GM18508 (cell line): ENCODE results near the gene AQP7.
"Not testable (repeated sequence)": the region's sequence is repeated elsewhere in the genome, so short reads cannot be mapped to it uniquely, and the experiment has no call there.

Source experiments
- ATAC-seq: cut with Tn5 transposase; IDR thresholded peaks from one replicate; pipeline ENCODE4 v1.9.1; 2021; ENCODE audit warnings: moderate number of reproducible peaks; ENCODE audit not compliant: insufficient read depth, unreplicated experiment

AQP7 gene

GRCh38 chr9:33378121-33378795 lies 24.1 kb downstream of the AQP7 start:
- no peak for ATAC-seq

GRCh38 chr9:33377089-33377715 lies 25.2 kb downstream of the AQP7 start:
- ATAC-seq, result no peak

- ATAC-seq, result no peak
Observed at GRCh38 chr9:33375841-33376321, 26.5 kb downstream of the AQP7 start.

- ATAC-seq, result no peak
Observed at GRCh38 chr9:33375238-33375840, 27.0 kb downstream of the AQP7 start.

- ATAC-seq, result no peak
Observed at GRCh38 chr9:33374634-33375237, 27.6 kb downstream of the AQP7 start.

- ATAC-seq, result no peak
Observed at GRCh38 chr9:33374190-33374589, 28.2 kb downstream of the AQP7 start.

- ATAC-seq, result no peak
Observed at GRCh38 chr9:33372900-33373299, 29.5 kb downstream of the AQP7 start.

- ATAC-seq, result no peak
Observed at GRCh38 chr9:33366979-33367480, 35.3 kb downstream of the AQP7 start.

GRCh38 chr9:33364814-33365213 lies 37.6 kb downstream of the AQP7 start:
- ATAC-seq, result not testable (repeated sequence)

- ATAC-seq, result no peak
Observed at GRCh38 chr9:33364127-33364526, 38.2 kb downstream of the AQP7 start.

GRCh38 chr9:33358641-33359040 lies 43.7 kb downstream of the AQP7 start:
- ATAC-seq, result not testable (repeated sequence)

- ATAC-seq, result no peak
Observed at GRCh38 chr9:33355933-33356332, 46.4 kb downstream of the AQP7 start.

- ATAC-seq, result no peak
Observed at GRCh38 chr9:33354651-33355211, 47.6 kb downstream of the AQP7 start.

- ATAC-seq, result no peak
Observed at GRCh38 chr9:33351547-33351946, 50.8 kb downstream of the AQP7 start.

- no peak for ATAC-seq
Observed at GRCh38 chr9:33350310-33350709, 52.1 kb downstream of the AQP7 start.

- no peak for ATAC-seq
Observed at GRCh38 chr9:33349743-33350142, 52.6 kb downstream of the AQP7 start.

- no peak for ATAC-seq
Observed at GRCh38 chr9:33348998-33349397, 53.4 kb downstream of the AQP7 start.

GRCh38 chr9:33346564-33346963 lies 55.8 kb downstream of the AQP7 start:
- ATAC-seq, result no peak

- ATAC-seq, result no peak
Observed at GRCh38 chr9:33344145-33344544, 58.2 kb downstream of the AQP7 start.

- no peak for ATAC-seq
Observed at GRCh38 chr9:33341182-33341581, 61.2 kb downstream of the AQP7 start.

- no peak for ATAC-seq
Observed at GRCh38 chr9:33340186-33340585, 62.2 kb downstream of the AQP7 start.
